GM21576 (cell line): Measurements from ENCODE around the gene DENND2A.
A peak's percentile ranks its signal among the peaks of the same experiment; 100 is the strongest.
"Not testable (repeated sequence)": the region's sequence is repeated elsewhere in the genome, so short reads cannot be mapped to it uniquely, and the experiment has no call there.

Experiments
- ATAC-seq: cut with Tn5 transposase; IDR thresholded peaks from one replicate; pipeline ENCODE4 v1.9.1; 2021; ENCODE audit warnings: mild to moderate bottlenecking, moderate library complexity; ENCODE audit not compliant: unreplicated experiment

Gene DENND2A

GRCh38 chr7:140650367-140650766 lies 9.8 kb upstream of the DENND2A start:
- no peak for ATAC-seq

GRCh38 chr7:140649556-140650205 lies 9.1 kb upstream of the DENND2A start:
- no peak for ATAC-seq

GRCh38 chr7:140646931-140647647 lies 6.5 kb upstream of the DENND2A start:
- ATAC-seq = peak; percentile 91

DNA sequence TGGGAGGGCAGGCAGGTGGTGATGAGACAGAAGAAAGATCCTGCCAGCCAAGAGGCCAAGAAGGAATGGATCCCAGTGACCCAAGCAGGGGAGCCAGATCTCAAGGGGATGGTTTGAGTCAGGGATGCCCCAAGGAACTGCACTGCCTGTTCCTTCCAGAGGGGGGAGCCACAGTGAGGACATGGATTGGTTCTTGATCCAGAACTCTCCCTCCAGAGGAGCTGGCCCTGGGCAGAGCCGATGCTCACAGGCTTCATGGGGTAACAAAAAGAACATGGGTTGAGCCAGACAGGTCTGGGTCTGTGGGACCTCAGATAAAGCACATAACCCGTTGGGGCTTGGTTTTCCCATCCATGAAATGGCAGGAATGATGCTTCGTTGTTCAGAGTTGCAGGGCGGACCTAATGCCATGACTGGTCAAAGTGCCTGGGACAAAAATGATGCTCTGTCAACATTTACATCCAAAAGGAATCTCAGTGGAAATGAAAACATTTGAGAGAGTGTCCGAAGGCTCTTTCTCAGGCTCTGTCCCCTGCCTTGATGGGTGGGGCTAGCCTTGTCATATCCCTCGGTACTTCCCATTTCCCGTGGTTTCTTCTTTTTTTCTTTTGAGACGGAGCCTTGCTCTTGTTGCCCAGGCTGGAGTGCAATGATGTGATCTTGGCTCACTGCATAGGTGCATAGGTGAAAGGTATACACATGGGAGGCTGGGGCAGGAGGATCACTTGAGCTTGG lies 4.7 kb upstream of the DENND2A start:
- no peak for ATAC-seq

DNA sequence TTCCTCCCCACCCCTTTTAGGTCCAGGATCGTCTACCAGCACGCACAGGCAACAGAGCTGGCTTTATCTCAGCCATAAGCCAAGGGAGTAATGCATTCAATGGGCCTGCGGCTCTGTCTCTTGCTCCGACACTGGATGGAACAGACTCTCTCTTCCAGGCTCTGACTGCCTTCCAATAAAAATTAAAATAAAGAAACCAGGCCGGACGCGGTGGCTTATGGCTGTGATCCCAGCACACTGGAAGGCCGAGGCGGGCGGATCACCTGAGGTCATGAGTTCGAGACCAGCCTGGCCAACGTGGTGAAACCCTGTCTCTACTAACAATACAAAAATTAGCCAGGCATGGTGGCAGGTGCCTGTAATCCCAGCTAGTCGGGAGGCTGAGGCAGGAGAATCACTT lies 4.1 kb upstream of the DENND2A start:
- ATAC-seq = not testable (repeated sequence)

DNA sequence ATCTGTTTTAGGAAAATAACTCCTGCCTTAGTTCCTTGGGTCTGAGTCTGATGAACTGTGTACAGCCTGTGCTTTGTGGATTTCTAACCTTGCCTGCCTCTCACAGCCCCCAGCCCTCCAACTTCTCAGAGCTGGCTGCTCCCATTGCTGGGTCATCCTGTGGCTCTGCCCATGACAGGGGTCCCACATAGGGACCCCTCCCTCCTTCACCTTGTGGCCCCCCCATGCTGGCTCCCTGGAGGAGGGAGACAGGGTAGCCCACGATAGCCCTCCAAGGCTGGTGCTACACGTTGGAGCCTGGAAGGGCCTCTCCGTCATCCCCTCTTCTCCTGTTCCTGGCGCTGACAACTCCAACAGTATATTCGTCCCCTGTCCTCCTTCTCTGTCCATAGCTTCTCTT lies 2.8 kb upstream of the DENND2A start:
- no peak for ATAC-seq

DNA sequence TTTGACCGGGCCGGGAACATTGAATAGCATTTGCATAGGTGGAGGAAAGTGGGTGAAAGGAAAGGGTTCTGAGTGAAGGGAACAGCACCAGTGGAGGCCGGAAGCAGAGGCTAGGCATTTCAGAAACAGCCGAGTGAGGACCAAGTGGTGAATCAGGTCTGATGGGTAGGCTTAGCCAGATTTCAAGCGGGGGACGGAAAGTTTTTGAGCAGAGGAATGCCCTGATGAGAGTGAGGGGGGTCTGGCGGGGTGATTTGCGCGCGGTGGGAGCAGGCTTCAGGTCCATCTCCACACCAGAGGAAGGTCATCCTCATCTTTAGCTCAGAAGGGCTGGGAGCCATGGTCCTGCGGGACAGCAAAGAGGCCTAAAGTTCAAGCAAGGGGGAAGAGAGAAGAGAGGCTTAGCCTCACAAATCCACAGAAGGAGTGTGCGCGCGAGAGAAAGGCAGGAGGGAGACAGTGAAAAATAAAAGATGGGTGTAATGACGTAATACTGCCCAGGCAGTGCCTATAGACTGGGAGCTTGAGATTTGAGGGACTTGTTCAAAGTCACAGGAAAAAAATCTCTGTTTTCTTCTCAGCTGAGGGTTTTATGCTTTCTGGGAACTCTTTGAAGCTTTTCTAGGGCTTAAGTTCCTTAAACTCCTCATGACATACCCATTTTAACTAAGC lies 1.0 kb upstream of the DENND2A start:
- no peak for ATAC-seq

GRCh38 chr7:140640060-140640637 lies 464 bp downstream of the DENND2A start:
- no peak for ATAC-seq

- ATAC-seq = no peak
Measured at GRCh38 chr7:140639366-140640053, 1.1 kb downstream of the DENND2A start.

DNA sequence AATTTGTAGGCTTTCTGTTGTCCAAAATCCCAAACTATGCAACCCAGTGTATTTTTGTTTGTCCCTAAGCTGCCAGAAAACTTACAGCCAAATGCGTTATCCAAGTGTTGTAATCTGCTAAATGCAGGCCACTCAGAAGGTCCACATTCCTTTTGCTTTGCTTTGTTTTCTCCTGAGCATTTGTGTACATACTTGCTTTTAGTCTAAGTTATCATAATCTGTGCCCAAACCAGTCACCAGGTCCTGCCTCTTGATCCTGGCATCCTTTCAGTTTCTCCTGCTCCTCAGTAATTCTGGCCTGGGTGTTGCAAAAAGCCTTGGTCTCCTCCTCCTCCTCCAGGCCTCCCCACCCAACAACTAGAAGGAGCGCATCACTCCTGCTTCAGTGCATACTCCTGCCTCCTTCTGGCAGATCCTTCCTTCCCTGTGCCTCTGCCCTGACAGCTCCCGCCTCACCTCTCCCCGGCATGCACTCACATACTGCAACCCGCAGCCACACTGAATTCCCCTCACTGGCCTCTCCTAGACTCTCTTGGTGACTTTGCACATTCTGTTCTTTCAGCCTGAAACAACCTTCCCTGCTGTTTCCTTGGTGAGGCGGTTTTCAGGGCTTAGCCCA lies 2.3 kb downstream of the DENND2A start:
- ATAC-seq = no peak

DNA sequence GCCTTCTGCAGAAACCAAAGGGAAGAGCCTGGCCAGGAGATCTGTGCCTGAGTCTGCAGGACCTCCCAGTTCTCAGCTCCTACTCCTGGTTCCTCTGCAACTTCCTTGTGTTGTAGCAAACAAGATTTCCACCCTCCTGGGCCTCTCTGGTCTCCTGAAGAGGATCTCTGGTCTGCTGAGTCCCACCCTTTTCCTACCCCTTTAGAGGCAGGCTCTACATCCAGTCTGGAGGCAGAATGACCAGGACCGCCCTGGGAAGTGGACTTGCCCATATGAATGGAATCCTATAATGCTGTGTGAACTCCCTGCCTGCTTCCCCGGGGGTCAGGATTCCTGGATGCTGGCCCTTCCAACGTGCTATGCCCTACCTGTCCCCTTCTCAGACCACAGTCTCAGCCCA lies 3.2 kb downstream of the DENND2A start:
- no peak for ATAC-seq

- no peak for ATAC-seq
Measured at GRCh38 chr7:140635816-140636215, 4.8 kb downstream of the DENND2A start.

GRCh38 chr7:140635345-140635744 lies 5.3 kb downstream of the DENND2A start:
- ATAC-seq = no peak

GRCh38 chr7:140631602-140632001 lies 9.0 kb downstream of the DENND2A start:
- no peak for ATAC-seq

- no peak for ATAC-seq
Measured at GRCh38 chr7:140631021-140631420, 9.6 kb downstream of the DENND2A start.

DNA sequence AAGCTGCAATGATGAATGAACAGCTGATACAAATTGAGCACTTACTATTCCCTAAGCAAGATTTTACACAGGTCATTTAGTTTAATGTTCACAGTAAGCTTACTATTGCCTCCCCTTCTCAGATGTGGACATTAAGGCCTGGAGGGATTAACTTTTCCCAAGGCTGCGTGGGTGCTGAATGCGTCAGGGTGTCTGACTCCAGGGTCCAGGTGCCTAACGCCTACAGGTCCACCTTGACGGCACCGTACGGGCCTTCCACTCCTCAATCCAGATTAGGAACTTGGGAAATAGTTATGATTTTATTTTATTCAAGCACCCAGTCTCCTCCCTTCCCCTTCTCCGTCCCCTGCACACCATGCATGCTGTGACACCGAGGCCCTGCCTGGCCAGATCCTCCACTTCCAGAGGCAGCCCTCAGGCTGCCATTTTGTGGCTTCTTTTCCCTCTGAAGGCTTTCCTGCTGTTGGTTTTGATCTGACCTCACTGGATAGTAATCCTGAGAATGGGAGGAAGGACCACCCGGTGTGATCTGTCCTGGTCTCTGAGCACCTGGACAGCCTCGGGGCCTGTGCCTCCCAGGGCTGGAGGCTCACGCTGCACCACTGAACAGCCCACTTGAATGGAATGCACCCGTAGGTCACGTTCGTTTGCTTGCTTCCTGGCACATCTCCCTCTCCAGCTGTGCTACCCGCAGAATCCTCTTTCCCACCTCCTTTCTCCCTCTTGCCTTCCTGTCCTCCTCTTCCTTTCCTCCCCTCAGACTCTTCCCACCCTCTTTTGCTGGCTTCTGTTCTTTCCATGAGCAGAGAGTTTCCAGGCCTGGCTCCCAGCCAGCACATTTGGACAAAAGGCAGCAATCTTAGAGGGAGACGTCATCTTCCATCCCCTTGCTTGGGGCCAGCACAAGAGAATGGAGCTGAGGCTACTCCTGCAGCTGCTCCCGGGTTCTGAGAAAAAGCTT lies 14.4 kb downstream of the DENND2A start:
- no peak for ATAC-seq

DNA sequence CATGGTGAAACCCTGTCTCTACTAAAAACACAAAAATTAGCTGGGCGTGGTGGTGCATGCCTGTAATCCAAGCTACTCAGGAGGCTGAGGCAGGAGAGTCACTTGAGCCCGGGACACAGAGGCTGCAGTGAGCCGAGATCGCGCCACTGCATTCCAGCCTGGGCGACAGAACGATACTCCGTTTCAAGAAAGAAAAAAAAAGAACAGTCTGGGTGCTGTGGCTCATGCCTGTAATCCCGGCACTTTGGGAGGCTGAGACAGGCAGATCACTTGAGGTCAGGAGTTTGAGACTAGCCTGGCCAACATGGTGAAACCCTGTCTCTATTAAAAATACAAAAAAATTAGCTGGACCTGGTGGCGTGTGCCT lies 15.4 kb downstream of the DENND2A start:
- not testable (repeated sequence) for ATAC-seq

DNA sequence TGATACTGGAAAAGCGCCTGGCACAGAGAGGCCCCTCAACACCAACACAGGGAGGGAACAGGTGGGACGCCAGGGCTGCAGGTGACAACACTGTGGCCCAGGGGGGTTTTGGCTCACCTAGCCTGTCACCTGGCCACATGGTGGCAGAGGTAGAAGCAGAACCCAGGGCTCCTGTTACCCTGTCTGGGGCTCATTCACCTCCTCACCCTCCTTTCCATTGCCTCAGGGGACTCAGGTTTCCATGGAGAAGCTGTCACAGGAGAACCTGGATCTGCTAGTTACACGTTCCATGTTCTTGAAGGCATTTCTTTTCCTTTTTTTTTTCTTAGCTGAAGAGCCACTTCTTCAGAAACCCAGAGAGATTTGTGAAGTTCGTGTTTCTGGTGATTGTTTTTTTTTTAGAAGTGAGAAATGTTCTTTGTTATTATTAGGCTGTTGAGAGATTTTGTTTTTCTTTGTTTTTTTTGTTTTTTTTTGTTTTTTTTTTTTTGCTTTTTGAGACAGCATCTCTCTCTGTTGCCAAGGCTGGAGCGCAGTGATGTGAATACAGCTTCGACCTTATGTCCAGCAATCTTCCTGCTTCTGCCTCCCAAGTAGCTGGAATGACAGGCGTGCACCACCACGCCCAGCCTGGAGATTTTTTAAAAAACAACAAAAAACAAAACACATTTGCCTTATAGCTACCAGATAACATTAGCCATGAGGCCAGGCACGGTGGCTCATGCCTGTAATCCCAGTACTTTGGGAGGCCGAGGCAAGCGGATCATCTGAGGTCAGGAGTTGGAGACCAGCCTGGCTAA lies 16.0 kb downstream of the DENND2A start:
- no peak for ATAC-seq
